ENCODE measurements around the gene PDZRN3. TPM values are rescaled to one million over a fixed set of nuclear protein-coding genes. Genes with fewer than 3 reads are reported as not detected.

PDZRN3 gene
- total RNA-seq, 1 donor from 2014 or later = 23.9 TPM

DNA sequence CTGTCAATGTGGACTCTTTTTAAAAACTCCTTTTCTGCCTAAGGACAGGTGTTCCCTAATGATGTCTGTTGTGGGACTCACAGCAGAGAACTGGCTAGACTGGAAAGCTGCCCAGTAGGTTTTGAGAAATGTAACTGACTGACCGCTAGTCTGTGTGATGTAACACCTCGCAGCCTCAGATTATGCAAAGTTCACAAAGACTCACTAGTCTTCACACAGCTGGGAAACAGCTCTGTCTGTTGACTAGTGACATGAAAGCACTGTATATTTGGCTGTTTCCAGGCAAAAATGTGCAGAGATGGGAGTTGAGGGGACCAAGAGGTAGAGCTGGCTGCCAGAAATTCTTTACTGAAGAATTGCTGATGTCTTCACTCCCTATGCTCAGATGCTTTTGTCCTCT is 10.3 kb downstream of the PDZRN3 start:
- no peaks in the 10 kb centered on the region for H3K36me3 ChIP-seq
- ATAC-seq = peak; percentile 60
- no peaks in the 10 kb centered on the region for H3K27me3 ChIP-seq
- no peaks in the 10 kb centered on the region for H3K9me3 ChIP-seq
- peaks cover 8% of the 10 kb centered on the region for H3K4me1 ChIP-seq
- intact Hi-C loops (cut with DNase I) = no loop called here
- no peak overlapping the region for H3K4me3 ChIP-seq
- H3K27ac ChIP-seq = no peak overlapping the region
- no peak for DNase-seq
- TF ChIP-seq, protein P1, sequence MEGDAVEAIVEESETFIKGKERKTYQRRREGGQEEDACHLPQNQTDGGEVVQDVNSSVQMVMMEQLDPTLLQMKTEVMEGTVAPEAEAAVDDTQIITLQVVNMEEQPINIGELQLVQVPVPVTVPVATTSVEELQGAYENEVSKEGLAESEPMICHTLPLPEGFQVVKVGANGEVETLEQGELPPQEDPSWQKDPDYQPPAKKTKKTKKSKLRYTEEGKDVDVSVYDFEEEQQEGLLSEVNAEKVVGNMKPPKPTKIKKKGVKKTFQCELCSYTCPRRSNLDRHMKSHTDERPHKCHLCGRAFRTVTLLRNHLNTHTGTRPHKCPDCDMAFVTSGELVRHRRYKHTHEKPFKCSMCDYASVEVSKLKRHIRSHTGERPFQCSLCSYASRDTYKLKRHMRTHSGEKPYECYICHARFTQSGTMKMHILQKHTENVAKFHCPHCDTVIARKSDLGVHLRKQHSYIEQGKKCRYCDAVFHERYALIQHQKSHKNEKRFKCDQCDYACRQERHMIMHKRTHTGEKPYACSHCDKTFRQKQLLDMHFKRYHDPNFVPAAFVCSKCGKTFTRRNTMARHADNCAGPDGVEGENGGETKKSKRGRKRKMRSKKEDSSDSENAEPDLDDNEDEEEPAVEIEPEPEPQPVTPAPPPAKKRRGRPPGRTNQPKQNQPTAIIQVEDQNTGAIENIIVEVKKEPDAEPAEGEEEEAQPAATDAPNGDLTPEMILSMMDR (IDR thresholded peaks at IDR 0.05) = no peak

DNA sequence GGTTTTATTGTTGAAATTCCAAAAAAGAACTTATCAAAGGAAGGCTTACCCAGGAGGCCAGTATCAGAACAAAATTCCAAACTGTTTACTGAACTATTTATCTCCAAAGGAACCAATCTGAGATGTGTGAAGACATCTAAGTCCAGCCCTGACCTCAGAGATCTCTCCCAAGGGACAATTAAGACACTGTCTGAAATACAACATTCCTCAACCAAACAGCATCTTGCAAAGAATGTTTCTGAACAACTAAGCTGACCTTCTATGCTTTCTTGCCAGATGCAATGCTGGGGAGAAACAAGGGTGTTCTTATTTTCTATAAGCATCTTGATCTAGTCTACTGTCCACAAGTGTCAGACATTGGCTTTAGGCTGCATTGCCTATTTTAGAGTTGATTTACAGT is 13.6 kb downstream of the PDZRN3 start:
- TF ChIP-seq, protein P1 (IDR thresholded peaks at IDR 0.05) = no peak
- DNase-seq = no peak
- H3K9me3 ChIP-seq = no peaks in the 10 kb centered on the region
- H3K4me3 ChIP-seq = no peak overlapping the region
- H3K27me3 ChIP-seq = no peaks in the 10 kb centered on the region
- ATAC-seq = no peak
- intact Hi-C loops (cut with DNase I) = no loop called here
- no peak overlapping the region for H3K27ac ChIP-seq
- H3K4me1 ChIP-seq = peaks cover 8% of the 10 kb centered on the region
- H3K36me3 ChIP-seq = no peaks in the 10 kb centered on the region

DNA sequence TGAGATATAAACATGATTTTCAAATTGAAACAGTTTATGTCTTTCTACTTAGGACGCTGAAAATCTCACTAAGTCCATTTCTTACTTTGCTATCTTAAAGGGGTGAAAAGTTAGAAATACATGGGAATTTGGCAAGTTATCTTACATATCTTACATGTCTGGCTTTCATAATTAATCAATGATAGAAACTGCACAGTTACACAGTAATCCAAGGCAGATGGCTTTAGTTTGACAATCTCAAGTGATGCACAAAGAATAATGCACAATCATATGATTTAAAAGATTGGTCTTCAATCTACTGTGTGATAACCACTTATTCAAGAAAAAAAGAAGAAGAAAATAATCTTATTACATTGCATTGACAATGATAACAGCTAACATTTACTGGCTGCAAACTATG is 14.2 kb downstream of the PDZRN3 start:
- H3K4me1 ChIP-seq = peaks cover 8% of the 10 kb centered on the region
- no peaks in the 10 kb centered on the region for H3K36me3 ChIP-seq
- no peaks in the 10 kb centered on the region for H3K9me3 ChIP-seq
- H3K27me3 ChIP-seq = no peaks in the 10 kb centered on the region
- DNase-seq = no peak
- intact Hi-C loops (cut with DNase I) = no loop called here
- TF ChIP-seq, protein P1 (IDR thresholded peaks at IDR 0.05) = no peak
- no peak for ATAC-seq
- no peak overlapping the region for H3K27ac ChIP-seq
- H3K4me3 ChIP-seq = no peak overlapping the region

DNA sequence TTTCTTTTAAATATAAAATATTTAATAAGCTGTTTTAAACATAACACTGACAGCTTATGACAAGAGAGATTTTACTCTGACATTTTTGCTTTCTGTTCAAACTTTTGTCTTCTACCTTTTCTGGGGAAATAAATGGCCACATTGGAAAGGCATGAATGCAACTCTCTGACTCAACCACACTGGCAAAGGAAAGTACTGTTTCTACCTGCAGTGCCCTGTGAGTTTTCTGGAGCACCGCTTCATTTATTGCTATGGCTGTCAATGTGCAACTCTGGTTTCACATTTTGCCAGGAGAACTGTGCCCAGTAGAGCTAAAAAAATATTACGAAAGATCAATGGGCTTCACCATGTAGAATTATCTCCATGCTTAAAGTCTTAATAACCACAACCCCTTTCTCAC is 15.1 kb downstream of the PDZRN3 start:
- Histone ChIP-seq H3K36me3 (no peaks in the 10 kb centered on the region), H3K9me3 (no peaks in the 10 kb centered on the region), H3K4me1 (peaks cover 3% of the 10 kb centered on the region), H3K27ac (no peak overlapping the region), H3K4me3 (no peak overlapping the region), H3K27me3 (no peaks in the 10 kb centered on the region)
- DNase-seq (no peak), ATAC-seq (no peak)
- intact Hi-C loops (cut with DNase I) = no loop called here
- TF ChIP-seq, protein P1 (IDR thresholded peaks at IDR 0.05) = no peak

DNA sequence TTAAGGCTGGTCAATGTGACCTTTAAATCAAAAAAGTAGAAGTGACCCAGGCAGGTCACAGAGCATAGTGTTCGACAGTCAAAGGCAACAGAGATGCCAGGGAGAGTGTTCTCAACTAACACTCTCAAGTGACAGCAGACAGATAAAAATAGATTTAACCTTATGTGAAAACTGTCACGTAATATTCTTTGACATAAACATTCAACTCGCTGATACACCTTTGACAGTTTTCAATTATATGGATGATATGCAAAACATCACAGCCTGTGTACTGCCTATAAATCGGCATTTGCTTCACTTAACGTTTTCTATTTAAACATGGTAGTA is 15.5 kb downstream of the PDZRN3 start:
- ATAC-seq (no peak), DNase-seq (no peak)
- H3K27me3 ChIP-seq = no peaks in the 10 kb centered on the region
- H3K36me3 ChIP-seq = no peaks in the 10 kb centered on the region
- intact Hi-C loops (cut with DNase I) = no loop called here
- H3K9me3 ChIP-seq = no peaks in the 10 kb centered on the region
- TF ChIP-seq, protein P1 (IDR thresholded peaks at IDR 0.05) = no peak
- no peak overlapping the region for H3K27ac ChIP-seq
- H3K4me1 ChIP-seq = peaks cover 5% of the 10 kb centered on the region
- no peak overlapping the region for H3K4me3 ChIP-seq
